H9 (cell line): ENCODE results near the gene HYDIN. TPM values are rescaled to one million over a fixed set of nuclear protein-coding genes. Genes with fewer than 3 reads are reported as not detected.

Source experiments
- DNase-seq: peaks from one replicate; pipeline ENCODE4 v3.0.0-alpha.2; 2017
- H2AFZ ChIP-seq: one replicate; pipeline ENCODE4 v1.6.1; 2013; ENCODE audit warnings: mild to moderate bottlenecking, low read length, control low read depth, moderate library complexity
- H2AK5ac ChIP-seq: 2 replicates; pipeline ENCODE4 v1.6.1; 2013; ENCODE audit warnings: low read length, control low read depth, mixed read lengths; ENCODE audit not compliant: insufficient read length
- H2BK120ac ChIP-seq: one replicate; pipeline ENCODE4 v1.6.1; 2013; ENCODE audit warnings: low read depth, mild to moderate bottlenecking, low read length, control low read depth, inconsistent platforms; ENCODE audit not compliant: poor library complexity, severe bottlenecking
- H2BK12ac ChIP-seq: 2 replicates; pipeline ENCODE4 v1.6.1; 2013; ENCODE audit warnings: low read length, control low read depth, mixed read lengths, low read depth; ENCODE audit not compliant: insufficient read length
- H2BK15ac ChIP-seq: 2 replicates; pipeline ENCODE4 v1.6.1; 2013; ENCODE audit warnings: low read depth, low read length, control low read depth
- H2BK20ac ChIP-seq: one replicate; pipeline ENCODE4 v1.6.1; 2013; ENCODE audit warnings: low read depth, mild to moderate bottlenecking, low read length, control low read depth, inconsistent platforms; ENCODE audit not compliant: poor library complexity, severe bottlenecking
- H2BK5ac ChIP-seq: 2 replicates; pipeline ENCODE4 v1.6.1; 2013; ENCODE audit warnings: low read length, control low read depth, mixed read lengths; ENCODE audit not compliant: insufficient read length
- H3K14ac ChIP-seq: 2 replicates; pipeline ENCODE4 v1.6.1; 2013; ENCODE audit warnings: low read length, control low read depth; ENCODE audit not compliant: insufficient read depth
- H3K18ac ChIP-seq: 2 replicates; pipeline ENCODE4 v1.6.1; 2013; ENCODE audit warnings: low read depth, mild to moderate bottlenecking, mixed read lengths, low read length, control low read depth; ENCODE audit not compliant: insufficient read length
- H3K23ac ChIP-seq: 2 replicates; pipeline ENCODE4 v1.6.1; 2013; ENCODE audit warnings: low read length, control low read depth, mixed read lengths, low read depth; ENCODE audit not compliant: insufficient read length
- H3K23me2 ChIP-seq: 2 replicates; pipeline ENCODE4 v1.6.1; 2013; ENCODE audit warnings: low read depth, mild to moderate bottlenecking, mixed read lengths, low read length, control low read depth; ENCODE audit not compliant: insufficient read length, poor library complexity, severe bottlenecking
- H3K27ac ChIP-seq: 2 replicates; pipeline ENCODE4 v1.5.1; 2013; ENCODE audit warnings: low read length, control low read depth, mixed read lengths, low read depth; ENCODE audit not compliant: insufficient read length
- H3K27me3 ChIP-seq: 2 replicates; pipeline ENCODE4 v1.6.1; 2013; ENCODE audit warnings: low read length, control low read depth, inconsistent platforms; ENCODE audit not compliant: insufficient read depth
- H3K4ac ChIP-seq: 2 replicates; pipeline ENCODE4 v1.6.1; 2013; ENCODE audit warnings: low read depth, mild to moderate bottlenecking, control low read depth, inconsistent platforms, low read length, moderate library complexity
- H3K4me1 ChIP-seq: 2 replicates; pipeline ENCODE4 v1.6.1; 2013; ENCODE audit warnings: low read length, control low read depth, inconsistent platforms; ENCODE audit not compliant: insufficient read depth
- H3K4me2 ChIP-seq: 2 replicates; pipeline ENCODE4 v1.6.1; 2013; ENCODE audit warnings: low read length, control low read depth, mixed read lengths; ENCODE audit not compliant: insufficient read length, insufficient read depth
- H3K56ac ChIP-seq: 2 replicates; pipeline ENCODE4 v1.6.1; 2013; ENCODE audit warnings: low read depth, mild to moderate bottlenecking, mixed read lengths, low read length, control low read depth; ENCODE audit not compliant: insufficient read length
- H3K79me1 ChIP-seq: 2 replicates; pipeline ENCODE4 v1.6.1; 2013; ENCODE audit warnings: low read depth, mild to moderate bottlenecking, moderate library complexity, low read length, control low read depth, inconsistent platforms; ENCODE audit not compliant: insufficient read depth, poor library complexity, severe bottlenecking
- H3K79me2 ChIP-seq: 2 replicates; pipeline ENCODE4 v1.6.1; 2013; ENCODE audit warnings: low read length, control low read depth, inconsistent platforms; ENCODE audit not compliant: insufficient read depth
- H3K9ac ChIP-seq: 2 replicates; pipeline ENCODE4 v1.6.1; 2013; ENCODE audit warnings: low read length, control low read depth, mixed read lengths; ENCODE audit not compliant: insufficient read length; ENCODE audit errors: extremely low read depth
- H3K9me3 ChIP-seq: one replicate; pipeline ENCODE4 v1.6.1; 2013; ENCODE audit warnings: low read depth, low read length, inconsistent platforms; ENCODE audit not compliant: control insufficient read depth
- H3T11ph ChIP-seq: one replicate; pipeline ENCODE4 v1.6.1; 2013; ENCODE audit warnings: mild to moderate bottlenecking, low read length, control low read depth, inconsistent platforms
- H4K20me1 ChIP-seq: one replicate; pipeline ENCODE4 v1.6.1; 2013; ENCODE audit not compliant: control insufficient read depth, insufficient read length, insufficient read depth
- H4K5ac ChIP-seq: 2 replicates; pipeline ENCODE4 v1.6.1; 2013; ENCODE audit warnings: low read depth, mild to moderate bottlenecking, mixed read lengths, low read length, control low read depth; ENCODE audit not compliant: insufficient read length
- H4K8ac ChIP-seq: replicated peaks from 2 replicates; pipeline ENCODE4 v1.6.1; 2013; ENCODE audit warnings: low read length, control low read depth, mixed read lengths, low read depth; ENCODE audit not compliant: insufficient read length
- H4K91ac ChIP-seq: 2 replicates; pipeline ENCODE4 v1.6.1; 2013; ENCODE audit warnings: low read depth, mild to moderate bottlenecking, moderate library complexity, mixed read lengths, low read length, control low read depth; ENCODE audit not compliant: insufficient read length
- H3K27ac Mint-ChIP-seq, 3 experiments: 2 replicates in 2 of 3; 3 replicates in 1 of 3; pipeline ENCODE4 v1.8.0; 2020 to 2021; ENCODE audit warnings: mixed read lengths in 3 of 3, mild to moderate bottlenecking in 1 of 3, moderate library complexity in 1 of 3
- H3K27me3 Mint-ChIP-seq: 2 replicates; pipeline ENCODE4 v1.8.0; 2021; ENCODE audit warnings: low read depth, mild to moderate bottlenecking, moderate library complexity, mixed read lengths
- H3K36me3 Mint-ChIP-seq, 3 experiments: 2 replicates in 2 of 3; 3 replicates in 1 of 3; pipeline ENCODE4 v1.8.0; 2020 to 2021; ENCODE audit warnings: low read depth in 3 of 3, mixed read lengths in 3 of 3; ENCODE audit not compliant: insufficient read depth in 1 of 3
- H3K4me1 Mint-ChIP-seq, 2 experiments: 2 replicates each; pipeline ENCODE4 v1.8.0; 2020; ENCODE audit warnings: mixed read lengths in 2 of 2
- H3K4me3 Mint-ChIP-seq, 2 experiments: 2 replicates in 1 of 2; 3 replicates in 1 of 2; pipeline ENCODE4 v1.8.0; 2020 to 2021; ENCODE audit warnings: mild to moderate bottlenecking in 2 of 2, mixed read lengths in 2 of 2, moderate library complexity in 1 of 2
- H3K9me3 Mint-ChIP-seq, 2 experiments: 2 replicates in 1 of 2; 3 replicates in 1 of 2; pipeline ENCODE4 v1.8.0; 2020; ENCODE audit warnings: mild to moderate bottlenecking in 2 of 2, mixed read lengths in 2 of 2, moderate library complexity in 1 of 2
- CTCF ChIP-seq: fragments of 200-600 bp; sonication (generic); conservative IDR thresholded peaks from 3 replicates; pipeline ENCODE4 v1.8.0; 2021; ENCODE audit warnings: antibody characterized with exemption, mild to moderate bottlenecking
- WGBS: extraction: QIAGEN DNeasy Blood & Tissue Kit; methylation state at CpG from one replicate; pipeline ENCODE4 v1.1.7; 2013; ENCODE audit warnings: missing lambda C conversion rate, low lambda C conversion rate, mixed read lengths; ENCODE audit not compliant: insufficient read length; ENCODE audit errors: extremely low coverage; 5-methylcytosine and 5-hydroxymethylcytosine counted together
- total RNA-seq: library from RNA; stranded (reverse); gene quantifications from 2 replicates; pipeline ENCODE4 v1.2.1, GENCODE V29; 2021

The HYDIN gene
- total RNA-seq, 1 experiment from 2014 or later, result 1.7 TPM

- Histone ChIP-seq H2BK20ac (no peak overlapping the region), H2BK12ac (no peak overlapping the region), H3K79me1 (no peaks in the 10 kb centered on the region), H3K27me3 (no peaks in the 10 kb centered on the region), H3K4ac (no peak overlapping the region), H3K56ac (no peak overlapping the region), H3K18ac (no peak overlapping the region), H2BK5ac (no peak overlapping the region), H4K5ac (no peak overlapping the region), H3K23ac (no peak overlapping the region), H2BK15ac (no peak overlapping the region), H3K4me2 (no peak overlapping the region), H2AK5ac (no peak overlapping the region), H2AFZ (no peak overlapping the region), H3K9ac (no peak overlapping the region), H3K79me2 (no peaks in the 10 kb centered on the region), H4K91ac (no peak overlapping the region), H3T11ph (no peak overlapping the region), H4K8ac (no peak overlapping the region), H3K4me1 (no peaks in the 10 kb centered on the region), H3K27ac (no peak overlapping the region), H3K9me3 (no peaks in the 10 kb centered on the region), H3K14ac (no peak overlapping the region), H3K23me2 (no peaks in the 10 kb centered on the region), H4K20me1 (no peaks in the 10 kb centered on the region), H2BK120ac (no peak overlapping the region)
- no CpG with 5 or more reads among the region's 2 CpGs for WGBS
- peaks cover 0 to 14% of the 10 kb centered on the region in 2 experiments; a peak in 4 of 5 replicates for H3K9me3 Mint-ChIP-seq
- 0 out of 4 replicates have a peak, but pooled peaks cover 0 to 4% of the 10 kb centered on the region in 2 experiments for H3K4me1 Mint-ChIP-seq
- no peak for DNase-seq
- H3K27ac Mint-ChIP-seq, result no peak overlapping the region
- no peak overlapping the region for H3K4me3 Mint-ChIP-seq
- TF ChIP-seq CTCF, result no peak
- H3K36me3 Mint-ChIP-seq, result peaks cover 0 to 6% (median 0%) of the 10 kb centered on the region in 3 experiments; a peak in 3 of 7 replicates
- peaks cover 3% of the 10 kb centered on the region; the same call in 1 of the 2 replicates for H3K27me3 Mint-ChIP-seq
Measured at GRCh38 chr16:71201556-71201955, 29.0 kb downstream of the HYDIN start.
